Measurements from ENCODE around the gene TTC16. TPM values are rescaled to one million over a fixed set of nuclear protein-coding genes. Genes with fewer than 3 reads are reported as not detected.

The TTC16 gene
- total and polyA plus RNA-seq, 2 of the 8 experiments (the other 6 are each of a cell fraction or from before 2014, with no cell fraction given), result 0.03 TPM; not detected in 1

- TF ChIP-seq FOSL1 (IDR thresholded peaks at IDR 0.05; ENCODE audit: insufficient read depth, low read depth, low read length), result no peak
- TF ChIP-seq, protein P1, sequence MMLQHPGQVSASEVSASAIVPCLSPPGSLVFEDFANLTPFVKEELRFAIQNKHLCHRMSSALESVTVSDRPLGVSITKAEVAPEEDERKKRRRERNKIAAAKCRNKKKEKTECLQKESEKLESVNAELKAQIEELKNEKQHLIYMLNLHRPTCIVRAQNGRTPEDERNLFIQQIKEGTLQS (IDR thresholded peaks at IDR 0.05; ENCODE audit: insufficient read depth, low read depth, low read length), result no peak
- TF ChIP-seq CHD1 (IDR thresholded peaks at IDR 0.05; ENCODE audit: low read depth, low read length), result no peak
- no peak for TF ChIP-seq SIN3A (conservative IDR thresholded peaks at IDR 0.05 in 1 of 2, IDR thresholded peaks at IDR 0.05 in 1 of 2; ENCODE audit: low read depth in 1 of 2, low read length in 2 of 2)
- peak; percentile 63; the same call in 1 of the 2 replicates for TF ChIP-seq KDM1A (IDR thresholded peaks at IDR 0.05; ENCODE audit: borderline replicate concordance, low read length)
- no peak for TF ChIP-seq ZNF274 (IDR thresholded peaks at IDR 0.05; ENCODE audit: borderline replicate concordance, extremely low read depth, low read length)
- TF ChIP-seq SP2 (IDR thresholded peaks at IDR 0.05; ENCODE audit: low read length), result no peak
- TF ChIP-seq POLR2A (IDR thresholded peaks at IDR 0.05; ENCODE audit: control extremely low read depth in 1 of 2, low read depth in 2 of 2, low read length in 2 of 2), result no peak
Observed at GRCh38 chr9:127707766-127708165, 8.1 kb upstream of the TTC16 start (continued).
